Measurements from ENCODE around the gene IFIT3.
"Not testable (repeated sequence)": the region's sequence is repeated elsewhere in the genome, so short reads cannot be mapped to it uniquely, and the experiment has no call there.

IFIT3 gene

DNA sequence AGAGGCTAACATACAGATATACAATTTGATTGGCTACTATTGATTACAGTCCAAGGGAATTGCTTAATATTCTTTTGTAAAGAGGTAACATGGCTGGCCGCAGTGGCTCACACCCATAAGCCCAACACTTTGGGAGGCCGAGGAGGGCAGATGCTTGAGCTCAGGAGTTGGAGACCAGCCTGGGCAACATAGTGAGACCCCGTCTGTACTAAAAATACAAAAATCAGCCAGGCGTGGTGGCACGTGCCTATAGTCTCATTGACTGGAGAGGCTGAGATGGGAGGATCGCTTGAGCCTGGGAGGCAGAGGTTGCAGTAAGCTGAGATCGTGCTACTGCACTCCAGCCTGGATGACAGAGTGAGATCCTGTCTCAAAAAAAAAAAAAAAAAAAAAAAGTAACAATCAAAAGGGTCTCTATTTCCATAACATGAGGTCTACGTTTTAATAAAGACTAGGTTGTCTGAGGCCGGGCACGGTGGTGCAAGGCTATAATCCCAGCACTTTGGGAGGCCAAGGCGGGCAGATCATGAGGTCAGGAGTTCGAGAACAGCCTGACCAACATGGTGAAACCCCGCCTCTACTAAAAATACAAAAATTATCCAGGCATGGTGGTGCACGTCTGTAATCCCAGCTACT lies 3.8 kb downstream of the IFIT3 start:
- not testable (repeated sequence) for DNase-seq; ATAC-seq (replicated peaks); H3K9me3 Mint-ChIP-seq
- H3K27ac Mint-ChIP-seq, result peak overlapping the region; percentile 96
- peaks cover 0 to 16% of the 10 kb centered on the region in 2 donors for H3K27me3 Mint-ChIP-seq
- peak overlapping the region; percentile 83 to 88 for H3K4me3 Mint-ChIP-seq
- peaks cover 35 to 61% of the 10 kb centered on the region in 2 donors for H3K4me1 Mint-ChIP-seq (ENCODE audit: low read depth in 2 of 2)
- peaks cover 35% of the 10 kb centered on the region for H3K36me3 Mint-ChIP-seq (ENCODE audit: insufficient read depth)

DNA sequence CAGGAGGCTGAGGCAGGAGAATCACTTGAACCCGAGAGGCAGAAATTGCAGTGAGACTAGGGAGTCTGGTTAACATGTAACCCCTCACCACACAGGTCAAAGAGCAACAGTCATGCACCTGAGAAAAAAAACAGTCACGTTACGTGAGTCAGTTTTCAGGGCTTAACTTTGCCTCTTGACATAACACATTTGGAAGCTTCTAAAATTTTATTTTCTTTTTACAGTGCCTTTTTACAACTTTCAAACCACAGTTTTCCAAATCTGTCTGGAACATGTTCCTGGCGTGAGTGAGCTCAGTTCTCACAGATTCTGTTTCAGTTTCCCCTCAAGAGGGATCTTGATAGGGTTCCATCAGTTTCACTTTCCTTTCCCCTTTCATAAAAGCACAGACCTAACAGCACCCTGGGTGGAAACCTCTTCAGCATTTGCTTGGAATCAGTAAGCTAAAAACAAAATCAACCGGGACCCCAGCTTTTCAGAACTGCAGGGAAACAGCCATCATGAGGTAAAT lies 4.4 kb downstream of the IFIT3 start:
- H3K4me1 Mint-ChIP-seq (ENCODE audit: low read depth in 2 of 2), result peaks cover 35 to 65% of the 10 kb centered on the region in 2 donors
- peak; percentile 40 for ATAC-seq (replicated peaks)
- peak; percentile 18 to 46 (median 23) for DNase-seq
- peak overlapping the region; percentile 96 for H3K27ac Mint-ChIP-seq
- H3K9me3 Mint-ChIP-seq, result no peaks in the 10 kb centered on the region
- H3K4me3 Mint-ChIP-seq, result peak overlapping the region; percentile 83 to 88
- H3K27me3 Mint-ChIP-seq, result peaks cover 0 to 16% of the 10 kb centered on the region in 2 donors
- peaks cover 35% of the 10 kb centered on the region for H3K36me3 Mint-ChIP-seq (ENCODE audit: insufficient read depth)

DNA sequence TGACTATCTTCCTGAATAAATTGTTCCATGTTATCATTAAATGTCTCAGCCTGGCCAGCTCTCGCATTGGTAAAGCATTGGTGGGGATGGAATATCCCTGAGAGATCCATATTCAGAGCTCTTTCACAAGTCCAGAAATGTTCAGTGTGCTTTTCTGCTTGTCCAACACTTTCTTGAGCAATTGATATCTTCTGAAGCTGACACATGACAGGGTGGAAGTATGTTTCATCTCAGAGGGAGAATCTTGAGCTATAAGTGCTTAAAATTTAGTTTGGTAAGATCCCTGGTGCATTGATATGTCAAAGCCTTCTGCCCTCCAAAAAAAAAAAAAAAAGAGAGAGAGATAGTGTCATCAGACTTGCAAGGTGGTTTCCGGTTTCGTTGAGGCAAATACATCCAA lies 7.4 kb downstream of the IFIT3 start:
- peak overlapping the region in 1 of 2 donors; percentile 22 for H3K4me3 Mint-ChIP-seq
- peaks cover 0 to 19% of the 10 kb centered on the region in 2 donors for H3K27me3 Mint-ChIP-seq
- H3K4me1 Mint-ChIP-seq (ENCODE audit: low read depth in 2 of 2), result peaks cover 24 to 47% of the 10 kb centered on the region in 2 donors
- no peak for ATAC-seq (replicated peaks)
- H3K9me3 Mint-ChIP-seq, result no peaks in the 10 kb centered on the region
- H3K27ac Mint-ChIP-seq, result peak overlapping the region; percentile 69 to 96
- no peak for DNase-seq
- H3K36me3 Mint-ChIP-seq (ENCODE audit: insufficient read depth), result peaks cover 37% of the 10 kb centered on the region

DNA sequence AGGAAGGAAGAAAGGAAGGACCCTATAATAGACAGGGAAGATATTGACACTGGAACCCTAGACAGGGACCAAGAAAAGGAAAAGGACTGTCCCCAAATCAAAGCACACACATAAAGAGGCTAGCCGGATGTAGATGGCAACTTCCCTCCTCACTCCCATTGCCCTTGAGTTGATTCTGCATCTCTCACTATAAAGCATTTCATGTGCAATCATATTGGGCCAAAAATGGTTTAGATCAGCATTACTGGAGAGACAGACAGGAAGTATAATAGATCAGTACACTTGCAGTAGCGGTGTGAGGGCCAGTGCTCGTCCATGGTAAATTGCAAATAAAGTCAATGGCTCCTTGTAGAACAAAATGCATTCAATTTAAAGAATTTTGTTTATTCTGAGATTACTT lies 8.4 kb downstream of the IFIT3 start:
- no peak overlapping the region for H3K4me3 Mint-ChIP-seq
- peak overlapping the region in 1 of 2 donors; percentile 96 for H3K27ac Mint-ChIP-seq
- H3K9me3 Mint-ChIP-seq, result no peaks in the 10 kb centered on the region
- H3K27me3 Mint-ChIP-seq, result peaks cover 0 to 29% of the 10 kb centered on the region in 2 donors
- DNase-seq (no peak), ATAC-seq (replicated peaks) (no peak)
- peaks cover 37% of the 10 kb centered on the region for H3K36me3 Mint-ChIP-seq (ENCODE audit: insufficient read depth)
- peaks cover 24 to 41% of the 10 kb centered on the region in 2 donors for H3K4me1 Mint-ChIP-seq (ENCODE audit: low read depth in 2 of 2)

DNA sequence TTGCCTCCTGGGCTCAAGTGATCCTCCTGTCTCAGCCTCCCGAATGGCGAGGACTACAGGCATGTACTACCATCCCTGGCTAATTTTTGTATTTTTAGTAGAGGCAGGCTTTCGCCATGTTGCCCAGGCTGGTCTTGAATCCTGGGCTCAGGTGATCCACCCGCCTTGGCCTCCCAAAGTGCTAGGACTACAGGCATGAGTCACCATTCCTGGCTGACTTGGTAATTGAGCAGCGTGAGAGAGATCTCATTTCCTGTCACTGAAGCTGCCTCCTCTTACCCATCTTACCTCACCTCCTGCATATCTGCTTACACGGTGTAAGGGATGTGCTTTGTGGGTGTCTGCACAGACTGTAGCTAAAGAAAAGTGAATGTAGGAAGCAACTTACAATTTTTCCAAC lies 9.7 kb downstream of the IFIT3 start:
- Mint-ChIP-seq H3K4me1 (ENCODE audit: low read depth in 2 of 2) (peaks cover 22 to 37% of the 10 kb centered on the region in 2 donors), H3K27ac (no peak overlapping the region), H3K36me3 (ENCODE audit: insufficient read depth) (peaks cover 25% of the 10 kb centered on the region), H3K27me3 (peaks cover 0 to 32% of the 10 kb centered on the region in 2 donors), H3K4me3 (no peak overlapping the region), H3K9me3 (no peaks in the 10 kb centered on the region)
- ATAC-seq (replicated peaks) (no peak), DNase-seq (peak in 1 of 3 experiments; percentile 16)

DNA sequence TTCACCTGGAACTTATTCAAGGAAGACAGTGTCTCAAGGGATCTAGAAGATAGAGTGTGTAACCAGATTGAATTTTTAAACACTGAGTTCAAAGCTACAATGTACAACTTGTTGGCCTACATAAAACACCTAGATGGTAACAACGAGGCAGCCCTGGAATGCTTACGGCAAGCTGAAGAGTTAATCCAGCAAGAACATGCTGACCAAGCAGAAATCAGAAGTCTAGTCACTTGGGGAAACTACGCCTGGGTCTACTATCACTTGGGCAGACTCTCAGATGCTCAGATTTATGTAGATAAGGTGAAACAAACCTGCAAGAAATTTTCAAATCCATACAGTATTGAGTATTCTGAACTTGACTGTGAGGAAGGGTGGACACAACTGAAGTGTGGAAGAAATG lies 10.9 kb downstream of the IFIT3 start:
- no peaks in the 10 kb centered on the region for H3K9me3 Mint-ChIP-seq

DNA sequence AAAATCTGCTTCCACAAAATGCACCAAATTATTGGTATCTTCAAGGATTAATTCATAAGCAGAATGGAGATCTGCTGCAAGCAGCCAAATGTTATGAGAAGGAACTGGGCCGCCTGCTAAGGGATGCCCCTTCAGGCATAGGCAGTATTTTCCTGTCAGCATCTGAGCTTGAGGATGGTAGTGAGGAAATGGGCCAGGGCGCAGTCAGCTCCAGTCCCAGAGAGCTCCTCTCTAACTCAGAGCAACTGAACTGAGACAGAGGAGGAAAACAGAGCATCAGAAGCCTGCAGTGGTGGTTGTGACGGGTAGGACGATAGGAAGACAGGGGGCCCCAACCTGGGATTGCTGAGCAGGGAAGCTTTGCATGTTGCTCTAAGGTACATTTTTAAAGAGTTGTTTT lies 12.1 kb downstream of the IFIT3 start:
- Mint-ChIP-seq H3K4me3 (no peak overlapping the region), H3K4me1 (ENCODE audit: low read depth in 2 of 2) (peaks cover 10 to 21% of the 10 kb centered on the region in 2 donors), H3K27ac (no peak overlapping the region), H3K9me3 (no peaks in the 10 kb centered on the region), H3K27me3 (peaks cover 0 to 56% of the 10 kb centered on the region in 2 donors), H3K36me3 (ENCODE audit: insufficient read depth) (peaks cover 5% of the 10 kb centered on the region)
- DNase-seq, result no peak
- no peak for ATAC-seq (replicated peaks)

More for the DNA sequence above, 10.9 kb downstream of the IFIT3 start:
- no peak for DNase-seq
- Mint-ChIP-seq H3K27ac (no peak overlapping the region), H3K27me3 (peaks cover 0 to 44% of the 10 kb centered on the region in 2 donors), H3K36me3 (ENCODE audit: insufficient read depth) (peaks cover 15% of the 10 kb centered on the region), H3K4me3 (no peak overlapping the region), H3K4me1 (ENCODE audit: low read depth in 2 of 2) (peaks cover 12 to 26% of the 10 kb centered on the region in 2 donors)
- ATAC-seq (replicated peaks), result no peak

DNA sequence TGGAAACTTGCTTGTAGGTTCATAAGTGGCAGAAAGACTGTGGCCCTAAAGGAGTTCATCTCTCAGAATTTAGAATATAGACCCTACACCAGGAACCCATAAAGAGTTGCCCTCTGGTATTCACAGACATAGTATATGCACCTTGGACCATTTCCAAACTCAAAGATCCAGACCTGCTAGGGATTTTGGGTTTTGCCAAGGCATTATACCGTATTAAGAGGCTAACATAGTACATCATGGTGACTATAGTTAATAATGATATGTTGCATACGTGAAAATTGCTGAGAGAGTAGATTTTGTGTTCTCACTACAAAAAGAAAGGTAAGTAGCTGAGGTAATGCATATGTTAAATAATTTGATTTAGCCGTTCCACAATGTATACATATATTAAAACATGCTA lies 13.9 kb downstream of the IFIT3 start:
- Mint-ChIP-seq H3K4me1 (ENCODE audit: low read depth in 2 of 2) (peaks cover 4 to 10% of the 10 kb centered on the region in 2 donors), H3K4me3 (no peak overlapping the region), H3K27me3 (peaks cover 0 to 67% of the 10 kb centered on the region in 2 donors), H3K27ac (no peak overlapping the region), H3K36me3 (ENCODE audit: insufficient read depth) (peaks cover 2% of the 10 kb centered on the region), H3K9me3 (no peaks in the 10 kb centered on the region)
- ATAC-seq (replicated peaks) (no peak), DNase-seq (no peak)

DNA sequence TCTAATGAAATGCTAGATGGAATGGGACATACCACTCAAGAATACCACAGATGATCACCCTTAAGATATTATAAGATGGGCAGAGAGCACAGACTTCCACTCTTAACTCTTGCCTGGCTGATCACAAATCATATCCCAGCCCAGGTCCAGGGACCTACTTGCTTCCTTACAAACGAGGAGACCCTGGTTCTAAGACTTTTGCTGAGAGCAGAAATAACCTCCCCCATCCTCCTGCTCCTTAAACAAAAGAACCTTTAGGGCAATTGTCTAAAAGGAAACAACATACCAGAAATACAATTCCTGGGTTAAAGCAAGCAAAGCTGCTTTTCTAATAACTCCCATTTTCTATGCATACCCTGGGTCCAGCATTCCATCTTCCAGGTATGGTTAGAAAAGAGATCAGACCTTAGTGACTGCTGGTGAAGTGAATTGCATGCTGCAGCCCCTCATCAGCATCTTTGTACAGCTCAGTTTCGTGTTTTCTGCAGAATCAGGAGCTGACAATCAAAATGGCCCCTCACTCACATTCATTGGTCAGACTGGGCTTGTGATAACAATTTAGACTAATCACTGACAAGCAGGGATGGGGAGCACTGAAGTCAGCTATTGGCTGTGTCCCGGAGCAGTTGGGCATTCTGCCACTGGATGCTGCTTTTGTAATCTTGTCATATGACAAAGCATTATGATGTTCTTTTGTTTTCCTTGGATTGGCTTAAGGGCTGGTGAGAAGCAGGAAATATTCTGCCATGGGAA lies 14.6 kb downstream of the IFIT3 start:
- no peak overlapping the region for H3K4me3 Mint-ChIP-seq
- H3K36me3 Mint-ChIP-seq (ENCODE audit: insufficient read depth), result peaks cover 2% of the 10 kb centered on the region
- H3K27me3 Mint-ChIP-seq, result peaks cover 0 to 70% of the 10 kb centered on the region in 2 donors
- DNase-seq (no peak), ATAC-seq (replicated peaks) (no peak)
- H3K4me1 Mint-ChIP-seq (ENCODE audit: low read depth in 2 of 2), result peaks cover 3 to 5% of the 10 kb centered on the region in 2 donors
- no peak overlapping the region for H3K27ac Mint-ChIP-seq
- H3K9me3 Mint-ChIP-seq, result no peaks in the 10 kb centered on the region

DNA sequence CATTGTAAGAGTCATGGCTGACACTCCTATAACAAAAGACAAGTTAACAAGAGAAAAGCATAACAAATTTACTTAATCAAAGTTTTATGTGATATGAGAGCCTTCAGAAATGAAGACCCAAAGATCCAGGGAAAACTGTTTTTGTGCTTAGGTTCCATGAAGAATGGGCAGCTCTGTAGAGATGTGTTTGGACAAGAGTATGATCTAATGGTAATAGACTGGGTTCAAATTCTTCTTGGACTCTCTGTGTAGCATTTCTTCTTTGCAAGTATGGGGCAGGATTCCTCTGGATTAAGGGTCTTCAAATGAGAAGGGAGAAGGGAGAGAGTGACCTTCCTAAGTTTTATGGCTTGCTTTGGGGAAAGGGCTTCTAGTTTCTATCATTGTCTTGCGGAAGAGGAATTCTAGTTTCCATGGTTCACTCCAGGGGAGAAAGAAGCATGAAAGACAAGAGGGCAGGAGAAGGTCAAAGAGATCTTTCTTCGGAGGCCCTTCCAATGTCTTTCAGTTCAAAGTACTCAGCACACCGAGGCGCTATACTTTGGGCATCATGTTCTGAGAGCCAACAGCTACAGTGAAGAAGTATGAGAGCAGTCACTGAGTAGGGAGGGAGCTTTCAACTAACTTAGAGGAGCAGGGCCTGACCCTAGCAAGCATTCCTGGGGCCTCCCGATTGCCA lies 15.4 kb downstream of the IFIT3 start:
- Mint-ChIP-seq H3K4me3 (no peak overlapping the region), H3K27ac (no peak overlapping the region), H3K36me3 (ENCODE audit: insufficient read depth) (peaks cover 2% of the 10 kb centered on the region), H3K27me3 (peaks cover 0 to 73% of the 10 kb centered on the region in 2 donors), H3K9me3 (no peaks in the 10 kb centered on the region), H3K4me1 (ENCODE audit: low read depth in 2 of 2) (no peaks in the 10 kb centered on the region)
- DNase-seq (no peak), ATAC-seq (replicated peaks) (no peak)

DNA sequence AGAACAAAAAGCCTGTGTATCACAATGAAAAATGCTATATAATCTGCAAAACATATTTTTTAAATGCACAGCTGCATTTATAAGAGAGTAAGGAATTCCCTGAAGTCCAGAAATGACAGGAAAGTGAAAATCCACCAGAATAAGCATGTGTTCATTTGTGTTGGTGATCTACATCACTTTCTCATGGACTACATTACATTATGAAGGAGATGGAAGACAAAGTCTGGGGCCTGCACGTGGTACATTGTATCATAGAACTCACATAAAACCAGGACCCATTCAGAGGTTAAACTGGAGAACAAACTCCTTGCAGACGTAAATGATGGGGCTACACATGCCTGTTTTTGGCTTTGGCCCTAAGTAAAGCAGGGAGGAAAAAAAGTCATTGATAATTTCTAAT lies 16.4 kb downstream of the IFIT3 start:
- H3K27ac Mint-ChIP-seq, result no peak overlapping the region
- H3K4me3 Mint-ChIP-seq, result no peak overlapping the region
- peaks cover 0 to 74% of the 10 kb centered on the region in 2 donors for H3K27me3 Mint-ChIP-seq
- H3K36me3 Mint-ChIP-seq (ENCODE audit: insufficient read depth), result peaks cover 2% of the 10 kb centered on the region
- DNase-seq (no peak), ATAC-seq (replicated peaks) (no peak)
- no peaks in the 10 kb centered on the region for H3K9me3 Mint-ChIP-seq
- no peaks in the 10 kb centered on the region for H3K4me1 Mint-ChIP-seq (ENCODE audit: low read depth in 2 of 2)

DNA sequence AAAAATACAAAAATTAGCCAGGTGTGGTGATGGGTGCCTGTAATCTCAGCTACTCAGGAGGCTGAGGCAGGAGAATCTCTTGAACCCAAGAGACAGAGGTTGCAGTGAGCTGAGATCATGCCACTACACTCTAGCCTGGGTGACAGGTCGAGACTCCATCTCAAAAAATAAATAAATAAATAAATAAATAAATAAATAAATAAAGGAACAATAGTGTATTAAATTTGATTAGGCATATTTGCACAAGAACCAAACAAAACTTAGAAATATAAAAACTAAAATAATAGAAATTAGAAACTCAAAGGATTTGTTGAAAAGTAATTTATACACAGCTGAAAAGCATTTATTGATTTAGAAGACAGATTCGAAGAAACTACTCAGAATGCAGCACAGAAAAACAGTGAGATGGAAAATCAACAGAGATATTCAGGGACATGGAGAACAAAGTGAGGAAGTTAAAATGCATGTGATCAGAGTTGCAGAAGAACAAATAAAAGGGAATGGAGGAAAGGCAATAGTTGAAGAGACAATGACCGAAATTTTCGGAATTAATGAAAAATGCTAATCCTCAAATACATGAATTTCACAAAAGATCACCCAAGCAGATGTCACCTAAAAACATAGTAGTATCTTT lies 17.7 kb downstream of the IFIT3 start:
- Mint-ChIP-seq H3K4me3 (no peak overlapping the region), H3K27ac (no peak overlapping the region), H3K4me1 (ENCODE audit: low read depth in 2 of 2) (no peaks in the 10 kb centered on the region), H3K27me3 (peaks cover 0 to 71% of the 10 kb centered on the region in 2 donors), H3K9me3 (no peaks in the 10 kb centered on the region), H3K36me3 (ENCODE audit: insufficient read depth) (no peaks in the 10 kb centered on the region)
- ATAC-seq (replicated peaks), result no peak
- DNase-seq, result no peak

Measured in effector memory CD8-positive, alpha-beta T cell (primary cell).